Fibroblast of the aortic adventitia (primary cell): Measurements from ENCODE around the gene HOXD9. TPM values are rescaled to one million over a fixed set of nuclear protein-coding genes. Genes with fewer than 3 reads are reported as not detected.

Experiments
- DNase-seq: peaks from one replicate; pipeline ENCODE4 v3.0.0-alpha.2; 2010; ENCODE audit warnings: low read depth
- H3K4me3 ChIP-seq: 2 replicates; pipeline ENCODE4 v1.5.1; 2011; ENCODE audit warnings: low read depth, mild to moderate bottlenecking, control low read depth, low read length, moderate library complexity
- total RNA-seq: library from RNA; depleted of rRNA; stranded (reverse); fragments of >200 nt; gene quantifications from 2 replicates; pipeline ENCODE4 v1.2.3, GENCODE V29; 2012; ENCODE audit warnings: low replicate concordance
- TF ChIP-seq, protein P1 (sequence below): IDR thresholded peaks from 2 replicates; pipeline ENCODE4 v1.5.1; 2011; ENCODE audit warnings: mild to moderate bottlenecking, low read length, control low read depth, inconsistent platforms; ENCODE audit not compliant: insufficient read depth

Gene HOXD9
- total RNA-seq, 1 donor, result not detected

DNA sequence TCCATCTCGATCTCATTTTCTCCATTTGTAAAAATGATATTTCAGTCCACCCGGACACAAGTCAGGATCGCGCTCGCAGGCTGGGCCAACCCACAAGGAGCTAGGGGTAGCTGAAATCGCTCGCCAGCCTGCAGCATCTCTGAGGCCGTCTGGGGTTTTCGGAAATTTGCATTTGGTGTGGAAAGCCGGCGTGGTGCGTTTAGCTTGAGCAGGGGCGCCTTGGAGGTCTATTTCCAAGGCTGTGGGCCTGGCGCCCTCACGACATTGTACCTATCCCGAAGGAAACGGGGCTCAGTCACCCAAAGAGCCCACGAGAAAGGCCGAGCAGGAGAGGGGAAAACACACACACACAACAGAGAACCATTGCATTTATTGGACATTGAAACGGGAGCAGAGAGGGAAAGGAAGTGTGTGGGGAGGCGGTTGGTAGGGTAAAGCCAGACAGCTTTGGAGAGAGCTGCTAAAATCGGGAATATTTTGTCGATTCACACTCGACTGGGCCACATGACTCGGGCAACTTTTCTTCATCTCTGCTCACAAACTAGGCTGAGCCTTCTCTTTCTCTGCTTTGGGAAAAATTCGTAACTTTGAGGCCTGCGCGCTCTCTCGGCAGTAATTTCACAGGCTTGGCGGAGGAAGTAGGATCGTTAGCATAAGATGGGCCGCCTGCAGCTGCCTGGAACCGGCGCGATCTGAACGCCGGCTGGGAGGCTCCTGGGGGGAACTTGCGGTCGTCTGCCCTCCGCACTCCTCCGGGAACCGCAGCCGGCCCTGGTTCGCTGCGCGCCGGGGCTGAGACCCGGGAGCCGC is 5.9 kb downstream of the HOXD9 start:
- no peak overlapping the region for H3K4me3 ChIP-seq
- no peak for DNase-seq
- TF ChIP-seq, protein P1, sequence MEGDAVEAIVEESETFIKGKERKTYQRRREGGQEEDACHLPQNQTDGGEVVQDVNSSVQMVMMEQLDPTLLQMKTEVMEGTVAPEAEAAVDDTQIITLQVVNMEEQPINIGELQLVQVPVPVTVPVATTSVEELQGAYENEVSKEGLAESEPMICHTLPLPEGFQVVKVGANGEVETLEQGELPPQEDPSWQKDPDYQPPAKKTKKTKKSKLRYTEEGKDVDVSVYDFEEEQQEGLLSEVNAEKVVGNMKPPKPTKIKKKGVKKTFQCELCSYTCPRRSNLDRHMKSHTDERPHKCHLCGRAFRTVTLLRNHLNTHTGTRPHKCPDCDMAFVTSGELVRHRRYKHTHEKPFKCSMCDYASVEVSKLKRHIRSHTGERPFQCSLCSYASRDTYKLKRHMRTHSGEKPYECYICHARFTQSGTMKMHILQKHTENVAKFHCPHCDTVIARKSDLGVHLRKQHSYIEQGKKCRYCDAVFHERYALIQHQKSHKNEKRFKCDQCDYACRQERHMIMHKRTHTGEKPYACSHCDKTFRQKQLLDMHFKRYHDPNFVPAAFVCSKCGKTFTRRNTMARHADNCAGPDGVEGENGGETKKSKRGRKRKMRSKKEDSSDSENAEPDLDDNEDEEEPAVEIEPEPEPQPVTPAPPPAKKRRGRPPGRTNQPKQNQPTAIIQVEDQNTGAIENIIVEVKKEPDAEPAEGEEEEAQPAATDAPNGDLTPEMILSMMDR, result no peak

DNA sequence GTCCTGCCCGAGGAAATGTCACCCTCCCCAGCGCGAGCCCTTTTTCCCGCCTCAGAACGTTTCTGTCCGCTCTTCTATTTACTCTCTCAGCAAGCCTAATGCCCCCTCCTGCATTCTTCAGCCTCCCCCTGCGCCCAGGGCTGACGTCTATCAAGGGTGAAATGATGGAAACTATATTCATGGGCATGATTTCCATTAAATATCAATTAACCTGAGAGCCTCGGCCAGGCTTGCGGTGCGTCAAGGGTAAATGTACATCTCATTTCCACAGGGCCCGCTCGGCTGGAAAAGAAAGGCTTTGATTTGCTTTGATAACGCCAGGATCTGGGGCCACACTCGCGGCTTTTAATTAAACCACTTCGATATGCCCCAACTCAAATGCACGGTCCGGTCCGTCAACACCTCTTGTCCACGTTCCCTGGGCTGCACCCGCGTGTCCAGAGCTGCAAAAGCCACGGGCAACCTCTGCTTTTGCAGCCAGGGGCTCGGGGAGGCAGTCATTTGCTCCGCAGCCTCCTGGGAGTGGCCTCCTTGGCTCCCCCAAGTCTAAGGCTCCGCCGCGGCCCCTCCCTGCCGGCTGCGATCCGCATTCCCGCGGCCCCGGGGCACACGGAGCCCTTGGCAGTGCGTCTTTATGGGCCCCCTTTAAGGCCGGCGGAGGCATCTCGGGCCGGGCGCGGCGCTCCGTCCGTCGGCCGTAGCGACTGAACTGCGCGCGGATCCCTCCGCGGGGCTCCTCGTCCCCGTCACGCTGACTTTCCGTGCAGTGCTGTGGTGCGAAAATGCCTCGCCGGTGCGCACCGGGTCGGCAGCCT is 6.7 kb downstream of the HOXD9 start, which contains the start of gene HOXD8:
HOXD8 (plus strand) TSS at position 724 of the 815 bp plus-strand sequence. CDS start 662 bp downstream, outside the sequence.
- H3K4me3 ChIP-seq, result peak within 1 kb of the TSS; percentile 9
- TF ChIP-seq, protein P1, result no peak
- peak; percentile 26 for DNase-seq

- no peak for DNase-seq
- no peak overlapping the region for H3K4me3 ChIP-seq
- TF ChIP-seq, protein P1, result no peak
Observed at GRCh38 chr2:176129813-176130146, 7.3 kb downstream of the HOXD9 start.

GRCh38 chr2:176130147-176130956 is 7.8 kb downstream of the HOXD9 start:
- no peak overlapping the region for H3K4me3 ChIP-seq
- DNase-seq, result no peak
- TF ChIP-seq, protein P1, result no peak

- DNase-seq, result no peak
- TF ChIP-seq, protein P1, result no peak
- H3K4me3 ChIP-seq, result no peak overlapping the region
Observed at GRCh38 chr2:176130957-176131847, 8.7 kb downstream of the HOXD9 start.

DNA sequence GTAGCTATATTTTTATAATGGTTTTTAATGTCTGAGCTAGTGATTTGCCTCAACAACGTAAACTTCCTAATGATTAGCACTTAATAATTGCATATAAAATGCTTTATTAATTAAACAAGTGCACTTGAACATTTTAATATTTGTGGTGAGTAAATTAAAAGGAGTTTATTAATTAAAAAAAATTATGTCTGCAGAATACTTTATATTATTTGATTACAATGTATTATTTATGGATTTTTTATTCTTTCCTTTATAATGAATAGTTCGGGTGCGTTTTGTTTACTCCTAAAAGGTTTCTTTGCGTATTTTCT is 9.3 kb downstream of the HOXD9 start:
- no peak for DNase-seq
- H3K4me3 ChIP-seq, result no peak overlapping the region
- TF ChIP-seq, protein P1, result no peak
